HG03064 (cell line): ENCODE data around the gene SLC13A4.
"Not testable (repeated sequence)": the region's sequence is repeated elsewhere in the genome, so short reads cannot be mapped to it uniquely, and the experiment has no call there.

Experiments
- ATAC-seq: cut with Tn5 transposase; IDR thresholded peaks from one replicate; pipeline ENCODE4 v1.9.1; 2021; ENCODE audit warnings: low read depth; ENCODE audit not compliant: unreplicated experiment

The SLC13A4 gene

GRCh38 chr7:135753616-135754413 is 25.8 kb upstream of the SLC13A4 start:
- no peak for ATAC-seq

- ATAC-seq: no peak
Observed at GRCh38 chr7:135748770-135749169, 20.8 kb upstream of the SLC13A4 start, which contains the start of gene FAM180A. FAM180A (minus strand) TSS chr7:135748813; CDS start chr7:135748580, 233 bp downstream.

- ATAC-seq: no peak
Observed at GRCh38 chr7:135747366-135747765, 19.4 kb upstream of the SLC13A4 start.

GRCh38 chr7:135745703-135746312 is 17.8 kb upstream of the SLC13A4 start:
- no peak for ATAC-seq

- ATAC-seq: no peak
Observed at GRCh38 chr7:135744938-135745702, 17.1 kb upstream of the SLC13A4 start.

- no peak for ATAC-seq
Observed at GRCh38 chr7:135743907-135744731, 16.1 kb upstream of the SLC13A4 start.

GRCh38 chr7:135742371-135742770 is 14.4 kb upstream of the SLC13A4 start:
- no peak for ATAC-seq

GRCh38 chr7:135741905-135742304 is 13.9 kb upstream of the SLC13A4 start:
- ATAC-seq: no peak

- no peak for ATAC-seq
Observed at GRCh38 chr7:135740889-135741288, 12.9 kb upstream of the SLC13A4 start.

GRCh38 chr7:135737306-135737647 is 9.3 kb upstream of the SLC13A4 start:
- not testable (repeated sequence) for ATAC-seq

GRCh38 chr7:135736586-135737305 is 8.8 kb upstream of the SLC13A4 start:
- ATAC-seq: no peak

- no peak for ATAC-seq
Observed at GRCh38 chr7:135734343-135734689, 6.3 kb upstream of the SLC13A4 start.

GRCh38 chr7:135733603-135734342 is 5.8 kb upstream of the SLC13A4 start:
- no peak for ATAC-seq

GRCh38 chr7:135731131-135731530 is 3.1 kb upstream of the SLC13A4 start:
- no peak for ATAC-seq

GRCh38 chr7:135729230-135729629 is 1.2 kb upstream of the SLC13A4 start:
- no peak for ATAC-seq

GRCh38 chr7:135726911-135727673 is 894 bp downstream of the SLC13A4 start:
- ATAC-seq: no peak

GRCh38 chr7:135726276-135726788 is 1.7 kb downstream of the SLC13A4 start:
- no peak for ATAC-seq

GRCh38 chr7:135723411-135723810 is 4.6 kb downstream of the SLC13A4 start:
- ATAC-seq: no peak
